Epithelial cell of esophagus (primary cell): ENCODE results near the gene APBB2.

Source experiments
- DNase-seq: peaks from one replicate; pipeline ENCODE4 v3.0.0; 2010; ENCODE audit warnings: low read depth
- H3K4me3 ChIP-seq: 2 replicates; pipeline ENCODE4 v1.5.1; 2011; ENCODE audit warnings: mild to moderate bottlenecking, low read length, control low read depth
- TF ChIP-seq, protein P1 (sequence below): IDR thresholded peaks from 2 replicates; pipeline ENCODE4 v1.5.1; 2011; ENCODE audit warnings: low read depth, mild to moderate bottlenecking, low read length, control low read depth, inconsistent platforms; ENCODE audit not compliant: insufficient read depth; ENCODE audit errors: missing control alignments

The APBB2 gene

DNA sequence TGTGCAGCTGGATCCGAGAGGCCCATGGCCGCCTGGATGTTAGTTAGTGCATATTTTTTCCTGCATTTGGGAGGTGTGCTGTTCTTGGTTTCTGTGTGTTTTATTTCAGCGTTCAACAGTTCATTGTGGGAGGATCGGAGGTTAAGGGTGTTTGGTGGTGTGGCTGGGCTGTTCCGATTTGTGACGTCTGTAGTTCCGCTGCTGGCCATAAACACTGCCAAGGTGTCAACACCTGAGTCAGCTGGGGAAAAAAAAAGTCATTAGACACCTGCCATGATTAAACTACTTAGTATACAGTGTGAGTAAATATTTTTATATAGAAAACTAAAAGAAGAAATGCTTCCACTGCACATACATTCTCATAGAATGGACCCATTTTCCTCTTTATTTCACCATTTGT lies 200.2 kb downstream of the APBB2 start:
- DNase-seq: no peak
- H3K4me3 ChIP-seq: no peak overlapping the region
- TF ChIP-seq, protein P1, sequence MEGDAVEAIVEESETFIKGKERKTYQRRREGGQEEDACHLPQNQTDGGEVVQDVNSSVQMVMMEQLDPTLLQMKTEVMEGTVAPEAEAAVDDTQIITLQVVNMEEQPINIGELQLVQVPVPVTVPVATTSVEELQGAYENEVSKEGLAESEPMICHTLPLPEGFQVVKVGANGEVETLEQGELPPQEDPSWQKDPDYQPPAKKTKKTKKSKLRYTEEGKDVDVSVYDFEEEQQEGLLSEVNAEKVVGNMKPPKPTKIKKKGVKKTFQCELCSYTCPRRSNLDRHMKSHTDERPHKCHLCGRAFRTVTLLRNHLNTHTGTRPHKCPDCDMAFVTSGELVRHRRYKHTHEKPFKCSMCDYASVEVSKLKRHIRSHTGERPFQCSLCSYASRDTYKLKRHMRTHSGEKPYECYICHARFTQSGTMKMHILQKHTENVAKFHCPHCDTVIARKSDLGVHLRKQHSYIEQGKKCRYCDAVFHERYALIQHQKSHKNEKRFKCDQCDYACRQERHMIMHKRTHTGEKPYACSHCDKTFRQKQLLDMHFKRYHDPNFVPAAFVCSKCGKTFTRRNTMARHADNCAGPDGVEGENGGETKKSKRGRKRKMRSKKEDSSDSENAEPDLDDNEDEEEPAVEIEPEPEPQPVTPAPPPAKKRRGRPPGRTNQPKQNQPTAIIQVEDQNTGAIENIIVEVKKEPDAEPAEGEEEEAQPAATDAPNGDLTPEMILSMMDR: no peak

DNA sequence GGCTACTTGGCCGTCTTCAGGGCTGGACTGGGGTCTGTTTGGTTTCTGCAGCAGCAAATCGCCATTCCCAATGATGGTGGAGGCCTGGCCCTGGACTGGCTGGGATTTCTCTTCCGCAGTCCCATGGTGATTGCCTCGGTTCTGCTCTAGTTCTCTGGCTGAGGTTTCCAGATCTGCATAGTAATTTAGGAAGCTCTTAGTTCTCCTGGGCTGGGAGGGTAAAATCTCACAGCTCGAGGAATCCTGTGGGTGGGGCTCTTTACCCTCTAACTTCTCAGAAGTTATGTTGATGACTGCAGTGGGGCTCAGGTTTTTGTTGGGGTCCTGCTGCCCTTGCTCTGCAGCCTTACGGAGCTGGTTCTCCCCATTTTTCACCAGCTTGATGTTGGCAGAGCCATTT lies 200.6 kb downstream of the APBB2 start:
- no peak overlapping the region for H3K4me3 ChIP-seq
- TF ChIP-seq, protein P1: no peak
- DNase-seq: no peak

DNA sequence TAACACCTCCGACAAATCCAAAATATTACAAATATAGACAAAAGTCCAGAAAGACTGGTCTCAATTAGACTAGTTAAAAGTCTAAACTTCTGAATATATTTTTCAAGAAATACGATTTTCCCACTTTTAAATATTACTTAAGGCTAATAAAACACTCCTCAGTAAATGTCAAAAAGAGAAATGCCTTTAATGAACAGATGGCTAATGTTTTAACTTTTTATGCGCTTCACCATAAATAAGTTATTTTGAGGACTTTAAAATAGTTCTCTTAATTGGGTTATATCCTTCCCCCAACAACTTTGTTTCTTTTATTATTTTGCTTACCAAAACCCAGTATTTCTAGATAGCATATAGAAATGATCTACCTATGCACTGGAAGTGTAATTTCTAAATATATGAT lies 201.4 kb downstream of the APBB2 start:
- H3K4me3 ChIP-seq: no peak overlapping the region
- TF ChIP-seq, protein P1: no peak
- DNase-seq: no peak

DNA sequence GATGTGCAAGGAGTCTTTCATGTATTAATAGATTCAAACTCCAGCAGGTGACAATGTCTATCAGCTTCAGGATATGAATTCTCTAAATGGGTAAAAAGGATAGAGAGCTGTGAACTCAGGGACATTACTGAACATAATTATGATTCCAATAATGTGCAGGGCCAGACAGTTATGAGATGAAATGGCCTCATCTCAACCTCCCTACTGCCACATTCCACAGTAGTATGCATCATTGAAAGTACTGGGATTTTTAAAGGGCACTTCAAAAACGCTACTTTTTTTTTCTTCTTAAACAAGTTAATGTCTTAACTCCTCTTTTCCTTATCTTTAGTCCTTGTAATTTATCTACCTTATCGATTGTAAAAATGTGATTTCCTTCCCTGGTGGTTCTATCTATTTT lies 202.0 kb downstream of the APBB2 start:
- H3K4me3 ChIP-seq: no peak overlapping the region
- TF ChIP-seq, protein P1: no peak
- DNase-seq: no peak

DNA sequence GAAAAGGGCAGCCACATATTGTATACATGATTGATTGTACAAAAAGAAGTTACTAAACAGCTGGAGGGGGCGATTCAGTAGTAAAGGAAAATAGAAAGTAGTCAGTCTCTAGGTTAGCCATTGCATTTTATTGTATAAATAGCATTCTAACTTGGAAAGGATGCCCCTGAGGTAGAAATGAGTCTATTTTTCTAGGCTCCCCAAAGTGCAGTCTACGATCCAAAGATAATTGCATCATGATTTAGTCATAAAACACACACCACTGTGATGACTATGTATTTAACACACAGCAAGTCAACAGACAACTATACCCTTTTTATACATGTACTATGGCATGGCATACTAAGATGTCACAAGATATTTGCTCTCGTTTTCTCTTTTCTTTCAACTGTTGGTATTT lies 204.9 kb downstream of the APBB2 start:
- no peak overlapping the region for H3K4me3 ChIP-seq
- DNase-seq: peak; percentile 79
- TF ChIP-seq, protein P1: no peak

DNA sequence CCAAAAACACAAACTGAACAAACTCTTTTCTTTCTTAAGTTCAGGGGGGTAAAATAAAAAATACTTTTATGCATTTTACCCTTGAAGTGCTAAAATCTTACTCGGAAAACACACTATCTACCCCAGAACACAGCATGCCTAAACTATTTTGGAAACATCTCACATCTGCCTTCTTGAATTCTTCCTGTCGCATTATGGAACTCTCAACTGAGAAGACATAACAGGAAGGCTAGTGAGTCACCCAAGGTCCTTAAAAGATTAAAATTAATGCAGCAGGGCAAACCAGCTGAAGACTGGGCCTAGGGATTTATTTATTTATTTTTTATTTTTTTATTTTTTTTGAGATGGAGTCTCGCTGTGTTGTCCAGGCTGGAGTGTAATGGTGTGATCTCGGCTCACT lies 208.2 kb downstream of the APBB2 start:
- no peak for DNase-seq
- no peak overlapping the region for H3K4me3 ChIP-seq
- TF ChIP-seq, protein P1: no peak

DNA sequence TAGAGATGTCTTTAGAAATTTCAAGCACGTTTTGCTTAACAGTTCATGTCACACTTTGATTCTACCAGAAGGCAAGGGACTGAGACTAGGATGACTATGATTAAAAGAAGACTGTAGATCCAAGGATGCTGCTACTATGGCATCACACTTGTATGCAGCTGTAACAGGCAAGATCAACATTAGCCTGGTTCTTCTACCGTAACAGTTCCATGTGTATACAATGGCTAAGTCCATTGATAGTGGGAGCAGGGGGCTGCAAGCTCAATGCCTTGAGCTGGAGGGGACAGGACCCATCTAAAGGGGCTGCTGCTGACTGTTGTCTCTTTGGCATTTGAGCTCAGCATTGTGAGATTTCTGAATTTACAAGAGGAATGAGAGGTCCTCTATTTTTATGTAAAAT lies 212.0 kb downstream of the APBB2 start:
- TF ChIP-seq, protein P1: no peak

More for the DNA sequence above, 212.0 kb downstream of the APBB2 start:
- H3K4me3 ChIP-seq: no peak overlapping the region
- DNase-seq: no peak
